Ovary (tissue), 9 donors: ENCODE data around the gene AIFM3. TPM values are rescaled to one million over a fixed set of nuclear protein-coding genes. Genes with fewer than 3 reads are reported as not detected.
A peak's percentile ranks its signal among the peaks of the same experiment; 100 is the strongest.

Experiments used
- DNase-seq, 5 donors: peaks; one replicate each; pipeline ENCODE4 v3.0.0-alpha.2; 2019 to 2020
- H3K27ac ChIP-seq, 2 donors: fragments of 200-600 bp; one replicate each; pipeline versions ENCODE4 v1.5.1 to v1.8.0; 2019 to 2022
- H3K27me3 ChIP-seq: fragments of 200-600 bp; one replicate; pipeline ENCODE4 v1.8.0; 2022
- H3K36me3 ChIP-seq: fragments of 200-600 bp; sonication (generic); one replicate; pipeline ENCODE4 v1.5.1; 2019
- H3K4me1 ChIP-seq: one replicate; pipeline ENCODE4 v1.8.1; 2013; ENCODE audit warnings: mild to moderate bottlenecking, moderate library complexity; ENCODE audit not compliant: insufficient read depth
- H3K4me3 ChIP-seq: fragments of 200-600 bp; sonication (generic); one replicate; pipeline ENCODE4 v1.5.1; 2017
- H3K9me3 ChIP-seq, 2 donors: fragments of 200-600 bp in 1 of 2; sonication (generic) in 1 of 2; one replicate each; pipeline versions ENCODE4 v1.5.1 to v1.8.1; 2013 to 2019; ENCODE audit warnings: mild to moderate bottlenecking in 1 of 2, moderate library complexity in 1 of 2
- EP300 ChIP-seq: sonication (generic); formaldehyde crosslinking; IDR thresholded peaks from one replicate; pipeline ENCODE4 v1.6.1; 2017; ENCODE audit warnings: antibody characterized with exemption
- POLR2A ChIP-seq: fragments of 450-650 bp; IDR thresholded peaks from one replicate; pipeline ENCODE4 v1.6.1; 2017; ENCODE audit warnings: antibody characterized with exemption, mild to moderate bottlenecking, moderate library complexity
- WGBS, 3 donors: extraction: QIAGEN DNeasy Blood & Tissue Kit in 1 of 3; methylation state at CpG; one replicate each; pipeline versions ENCODE4 v1.1.5 to v1.1.7; 2013 to 2017; 5-methylcytosine and 5-hydroxymethylcytosine counted together
- intact Hi-C, 4 donors: fragments of 100-400 bp; cut with DNase I; formaldehyde crosslinking; loops; one replicate each; pipeline versions ENCODE4 v1.11.0 to v1.15.1; 2022 to 2023
- polyA plus RNA-seq, 2 donors: library from polyadenylated mRNA; stranded (reverse); fragments of 200-250 nt in 1 of 2; fragments of 350-450 nt in 1 of 2; fragmentation: Illumina TruSeq in 1 of 2; extraction: RNeasy Lipid Tissue Mini Kit (QIAGEN cat#74804) in 1 of 2; gene quantifications; one replicate each; pipeline ENCODE4 v1.2.3, GENCODE V29; 2013 to 2014
- total RNA-seq, 7 donors: library from RNA; depleted of rRNA in 2 of 7; stranded (reverse); fragments of >200 nt in 2 of 7; fragmentation: NEBNext Ultra II Directional in 3 of 7; extraction: Animal tissue kit (Norgen Biotek cat#: 25700) in 3 of 7; gene quantifications; one replicate each; pipeline versions ENCODE4 v1.1.0 to v1.2.4, GENCODE V29; 2016 to 2023
- TF ChIP-seq, protein P1 (sequence below), 3 donors: fragments of 450-650 bp in 2 of 3; fragments of 200-600 bp in 1 of 3; IDR thresholded peaks; one replicate each; pipeline versions ENCODE4 v1.5.1 to v1.8.0; 2016 to 2022; ENCODE audit warnings: antibody characterized with exemption in 3 of 3, mild to moderate bottlenecking in 1 of 3
- donor health status: DM: no; HTN: no; CAD: no; lungs with moderate emphysema.
- donor health status: DM: no; HTN: no; CAD: no.
- donor health status: Bipolar disorder and iron deficiency.
- donor health status: DM: yes; HTN: yes; CAD: no.
- donor health status: DM: no; HTN: no; CAD: no.
- donor health status: DM: yes; HTN: yes; CAD: no.

Gene AIFM3
- total and polyA plus RNA-seq, 9 donors, result 0.43 to 2.7 (median 1.1) TPM; not detected in 1

DNA sequence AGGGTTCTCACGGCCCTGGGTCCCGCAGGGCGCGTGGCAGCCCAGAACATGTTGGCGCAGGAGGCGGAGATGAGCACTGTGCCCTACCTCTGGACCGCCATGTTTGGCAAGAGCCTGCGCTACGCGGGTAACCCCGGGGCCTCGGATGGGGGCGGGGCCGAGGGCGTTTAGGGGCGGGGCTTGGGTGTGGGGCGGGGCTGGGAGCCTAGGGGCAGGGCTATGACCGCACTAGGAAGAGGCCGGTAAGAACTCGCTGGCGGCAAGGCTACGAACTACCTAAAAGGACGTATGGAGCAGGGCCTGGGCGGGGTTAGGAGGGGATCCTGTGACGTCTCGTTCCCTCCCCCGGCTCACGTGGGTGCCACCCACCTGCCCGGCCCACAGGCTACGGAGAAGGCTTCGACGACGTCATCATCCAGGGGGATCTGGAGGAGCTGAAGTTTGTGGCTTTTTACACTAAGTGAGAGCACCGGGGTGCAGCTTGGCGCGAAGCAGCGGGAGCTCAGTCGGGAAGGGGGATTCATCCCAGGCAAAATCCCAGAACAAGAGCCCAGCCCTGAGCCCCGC lies 12.3 kb downstream of the AIFM3 start:
- Histone ChIP-seq H3K4me1 (peaks cover 17% of the 10 kb centered on the region), H3K9me3 (no peaks in the 10 kb centered on the region), H3K27me3 (no peaks in the 10 kb centered on the region), H3K36me3 (no peaks in the 10 kb centered on the region), H3K4me3 (peak overlapping the region; percentile 4), H3K27ac (no peak overlapping the region)
- TF ChIP-seq POLR2A (no peak), EP300 (no peak)
- TF ChIP-seq, protein P1, sequence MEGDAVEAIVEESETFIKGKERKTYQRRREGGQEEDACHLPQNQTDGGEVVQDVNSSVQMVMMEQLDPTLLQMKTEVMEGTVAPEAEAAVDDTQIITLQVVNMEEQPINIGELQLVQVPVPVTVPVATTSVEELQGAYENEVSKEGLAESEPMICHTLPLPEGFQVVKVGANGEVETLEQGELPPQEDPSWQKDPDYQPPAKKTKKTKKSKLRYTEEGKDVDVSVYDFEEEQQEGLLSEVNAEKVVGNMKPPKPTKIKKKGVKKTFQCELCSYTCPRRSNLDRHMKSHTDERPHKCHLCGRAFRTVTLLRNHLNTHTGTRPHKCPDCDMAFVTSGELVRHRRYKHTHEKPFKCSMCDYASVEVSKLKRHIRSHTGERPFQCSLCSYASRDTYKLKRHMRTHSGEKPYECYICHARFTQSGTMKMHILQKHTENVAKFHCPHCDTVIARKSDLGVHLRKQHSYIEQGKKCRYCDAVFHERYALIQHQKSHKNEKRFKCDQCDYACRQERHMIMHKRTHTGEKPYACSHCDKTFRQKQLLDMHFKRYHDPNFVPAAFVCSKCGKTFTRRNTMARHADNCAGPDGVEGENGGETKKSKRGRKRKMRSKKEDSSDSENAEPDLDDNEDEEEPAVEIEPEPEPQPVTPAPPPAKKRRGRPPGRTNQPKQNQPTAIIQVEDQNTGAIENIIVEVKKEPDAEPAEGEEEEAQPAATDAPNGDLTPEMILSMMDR (IDR thresholded peaks at IDR 0.05), result no peak
- peak; percentile 57 to 76 (median 72) for DNase-seq
- WGBS, 3 donors, result 11 to 13% (median 13%) methylated on average over 37 to 39 of the region's 39 CpGs
- intact Hi-C loops, result no loop called here

DNA sequence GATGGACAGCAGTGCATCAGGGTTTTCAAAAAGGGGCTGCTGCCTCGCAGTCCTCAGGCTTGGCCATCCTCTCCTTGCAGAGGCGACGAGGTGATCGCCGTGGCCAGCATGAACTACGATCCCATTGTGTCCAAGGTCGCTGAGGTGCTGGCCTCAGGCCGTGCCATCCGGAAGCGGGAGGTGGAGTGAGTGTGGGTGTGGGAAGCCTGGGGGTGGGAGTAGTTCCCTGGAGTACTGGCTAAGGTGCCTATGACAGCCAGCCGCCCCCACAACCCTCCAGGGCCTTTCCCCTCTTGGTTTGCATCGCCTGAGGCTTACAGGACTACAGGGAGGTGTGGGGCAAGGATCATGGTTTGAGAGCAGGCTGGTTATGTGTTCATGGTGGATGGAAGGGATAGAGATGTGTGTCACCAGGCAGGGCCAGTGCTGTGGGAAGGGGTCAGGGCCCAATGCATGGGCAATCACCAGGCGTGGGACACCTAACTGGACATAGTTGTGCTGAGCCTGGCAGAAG lies 12.9 kb downstream of the AIFM3 start:
- Histone ChIP-seq H3K4me3 (peak overlapping the region; percentile 4), H3K27me3 (no peaks in the 10 kb centered on the region), H3K9me3 (no peaks in the 10 kb centered on the region), H3K4me1 (peaks cover 17% of the 10 kb centered on the region), H3K36me3 (no peaks in the 10 kb centered on the region), H3K27ac (no peak overlapping the region)
- WGBS, 3 donors, result 24 to 43% (median 30%) methylated on average over 9 to 13 of the region's 13 CpGs
- TF ChIP-seq EP300 (no peak), POLR2A (no peak)
- TF ChIP-seq, protein P1 (IDR thresholded peaks at IDR 0.05), result no peak
- intact Hi-C loops, result loop anchor here in 1 of 4 donors (5.0 kb wide), 1 partner anchor 67 kb away; the partner anchor contains the start of gene LRRC74B
- DNase-seq, result no peak

DNA sequence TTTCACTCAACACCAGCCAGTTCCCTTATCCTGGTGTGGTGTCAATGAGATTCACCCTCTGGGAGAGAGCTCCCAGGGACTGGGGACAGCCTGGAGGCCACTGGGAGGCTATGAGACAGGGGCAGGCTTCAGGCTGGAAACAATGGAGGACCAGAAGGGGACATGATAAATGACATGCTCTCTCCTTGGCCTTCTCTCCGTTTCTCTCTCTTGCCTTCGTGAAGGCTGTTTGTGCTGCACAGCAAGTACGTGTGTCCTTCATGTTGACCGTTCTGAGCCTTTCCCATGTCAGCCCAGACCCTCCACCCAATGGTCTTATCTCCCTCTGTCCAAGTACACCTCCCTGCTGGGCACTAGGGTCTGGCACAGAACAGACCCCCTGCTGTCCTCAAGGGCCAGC lies 13.5 kb downstream of the AIFM3 start:
- H3K27me3 ChIP-seq, result no peaks in the 10 kb centered on the region
- DNase-seq, result no peak
- no peaks in the 10 kb centered on the region for H3K9me3 ChIP-seq
- peak overlapping the region in 1 of 2 donors; percentile 19 for H3K27ac ChIP-seq
- no peaks in the 10 kb centered on the region for H3K36me3 ChIP-seq
- intact Hi-C loops, result loop anchor here in 1 of 4 donors (5.0 kb wide), 1 partner anchor 67 kb away; the partner anchor contains the start of gene LRRC74B
- peaks cover 17% of the 10 kb centered on the region for H3K4me1 ChIP-seq
- TF ChIP-seq, protein P1 (IDR thresholded peaks at IDR 0.05), result no peak
- TF ChIP-seq EP300 (no peak), POLR2A (no peak)
- H3K4me3 ChIP-seq, result no peak overlapping the region
- WGBS, 3 donors, result 74 to 84% (median 83%) methylated on average over 4 of the region's 4 CpGs

DNA sequence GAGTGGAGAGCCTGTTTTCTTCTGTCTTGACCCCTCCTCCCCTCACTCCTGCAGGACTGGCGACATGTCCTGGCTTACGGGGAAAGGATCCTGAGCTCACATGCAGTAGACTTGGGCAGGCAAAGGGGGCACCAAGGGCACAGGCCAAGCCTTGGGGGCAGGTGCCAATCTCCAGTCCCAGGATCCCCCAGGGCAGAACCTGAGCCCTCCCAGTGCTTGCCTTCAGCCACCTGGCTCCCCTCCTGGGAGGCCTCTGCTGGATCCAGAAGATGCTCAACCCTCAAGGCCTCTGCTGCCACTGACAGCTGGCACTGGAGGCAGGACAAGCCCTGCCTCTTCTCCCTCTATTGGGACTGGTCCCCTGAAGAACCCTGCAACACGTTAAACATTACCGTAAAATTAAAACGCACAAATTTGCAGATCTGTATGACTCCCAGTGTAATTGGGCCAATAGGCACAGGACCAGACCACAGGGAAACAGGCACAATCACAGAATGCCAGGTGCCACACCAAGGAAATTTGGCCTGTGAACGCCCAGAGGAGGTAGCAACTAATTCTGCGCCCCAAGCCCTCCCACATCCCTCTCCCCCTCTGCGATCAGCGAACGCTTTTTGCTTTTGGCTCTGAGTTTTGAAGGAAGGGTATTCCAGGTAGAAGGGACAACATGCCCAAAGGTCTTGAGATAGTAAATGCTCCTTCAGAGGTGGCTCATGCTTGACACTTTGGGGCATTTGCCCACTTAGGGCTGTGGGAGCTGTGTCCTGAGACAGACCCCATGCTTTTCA lies 14.1 kb downstream of the AIFM3 start:
- WGBS, 3 donors, result 41 to 51% (median 44%) methylated on average over 10 of the region's 10 CpGs
- TF ChIP-seq POLR2A, result no peak
- no peak for TF ChIP-seq EP300
- TF ChIP-seq, protein P1 (IDR thresholded peaks at IDR 0.05), result no peak

More for the DNA sequence above, 14.1 kb downstream of the AIFM3 start:
- no peaks in the 10 kb centered on the region for H3K27me3 ChIP-seq
- peak overlapping the region; percentile 84 for H3K4me3 ChIP-seq
- no peaks in the 10 kb centered on the region for H3K9me3 ChIP-seq
- peak overlapping the region; percentile 82 to 87 for H3K27ac ChIP-seq
- H3K4me1 ChIP-seq, result peaks cover 17% of the 10 kb centered on the region
- H3K36me3 ChIP-seq, result no peaks in the 10 kb centered on the region
- intact Hi-C loops, result loop anchor here in 1 of 4 donors (5.0 kb wide), 1 partner anchor 66 kb away; the partner anchor contains the start of gene LRRC74B
- DNase-seq, result no peak
